HG03280 (cell line): Measurements from ENCODE around the gene PLCD1.
"Not testable (repeated sequence)": the region's sequence is repeated elsewhere in the genome, so short reads cannot be mapped to it uniquely, and the experiment has no call there.

ENCODE experiments used
- ATAC-seq: cut with Tn5 transposase; IDR thresholded peaks from one replicate; pipeline ENCODE4 v1.9.1; 2021; ENCODE audit warnings: mild to moderate bottlenecking, moderate library complexity; ENCODE audit not compliant: unreplicated experiment

Gene PLCD1

GRCh38 chr3:38029400-38030125, at the start of gene PLCD1:
Gene PLCD1, minus strand, starts transcription at chr3:38029642. Its CDS starts 103 bp downstream, at chr3:38029539.
- no peak for ATAC-seq

GRCh38 chr3:38077073-38077472, 47.6 kb upstream of the PLCD1 start:
- not testable (repeated sequence) for ATAC-seq

DNA sequence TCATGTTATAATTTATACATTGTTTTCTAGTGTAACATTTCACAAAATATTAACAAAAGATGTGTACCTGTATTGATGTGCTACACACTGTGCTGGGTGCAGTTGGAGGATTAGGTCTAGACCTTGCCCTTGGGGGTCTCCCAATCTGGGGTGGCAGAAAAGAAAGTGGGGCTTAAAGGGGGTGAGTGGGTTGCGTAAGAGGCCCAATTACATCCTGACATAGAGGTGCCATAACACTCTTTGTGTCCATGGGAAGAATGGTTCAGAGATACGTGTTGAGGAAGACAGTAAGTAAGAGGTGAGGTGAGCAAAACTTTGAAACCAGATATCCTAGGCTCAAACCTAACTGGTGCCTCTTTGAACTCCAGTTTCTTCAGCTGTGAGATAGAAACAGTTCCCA, 40.6 kb upstream of the PLCD1 start:
- ATAC-seq = no peak

GRCh38 chr3:38067508-38068233, 38.2 kb upstream of the PLCD1 start:
- ATAC-seq = no peak

DNA sequence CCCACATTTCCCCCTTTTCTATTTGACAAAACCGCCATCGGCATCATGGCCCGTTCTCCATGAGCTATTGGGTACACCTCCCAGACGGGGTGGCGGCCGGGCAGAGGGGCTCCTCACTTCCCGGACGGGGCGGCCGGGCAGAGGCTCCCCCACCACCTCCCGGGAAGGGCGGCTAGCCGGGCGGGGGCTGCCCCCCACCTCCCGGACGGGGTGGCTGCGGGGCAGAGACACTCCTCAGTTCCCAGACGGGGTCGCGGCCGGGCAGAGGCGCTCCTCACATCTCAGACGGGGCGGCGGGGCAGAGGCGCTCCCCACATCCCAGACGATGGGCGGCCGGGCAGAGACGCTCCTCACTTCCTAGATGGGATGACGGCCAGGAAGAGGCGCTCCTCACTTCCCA, 35.0 kb upstream of the PLCD1 start:
- not testable (repeated sequence) for ATAC-seq

- ATAC-seq = no peak
Observed at GRCh38 chr3:38062809-38063208, 33.4 kb upstream of the PLCD1 start.

- ATAC-seq = no peak
Observed at GRCh38 chr3:38059591-38059990, 30.1 kb upstream of the PLCD1 start.

- no peak for ATAC-seq
Observed at GRCh38 chr3:38059148-38059547, 29.7 kb upstream of the PLCD1 start.

DNA sequence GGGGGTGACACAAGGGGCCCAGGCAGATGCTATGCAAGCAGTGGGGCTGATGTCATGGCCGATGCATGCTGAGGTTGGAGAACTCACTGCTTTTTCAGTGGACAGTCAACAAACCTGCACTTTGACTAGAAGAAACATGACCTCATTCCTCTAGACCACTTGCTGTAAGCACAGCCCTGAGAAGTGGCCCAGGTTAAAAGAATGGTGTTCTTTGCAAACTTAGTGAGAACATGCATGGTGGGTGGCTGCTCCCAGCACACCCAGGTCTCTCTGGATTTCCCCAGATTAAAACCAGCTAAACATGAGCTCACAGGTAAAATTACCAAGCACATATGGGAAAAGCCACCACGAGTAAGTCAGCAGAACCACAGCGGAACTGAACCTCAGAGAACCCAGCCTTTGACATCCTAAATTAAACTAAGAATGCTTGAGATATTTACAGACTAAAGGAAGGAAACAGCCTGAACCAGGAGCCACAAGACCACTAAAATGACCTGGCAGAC, 25.1 kb upstream of the PLCD1 start:
- ATAC-seq = no peak

DNA sequence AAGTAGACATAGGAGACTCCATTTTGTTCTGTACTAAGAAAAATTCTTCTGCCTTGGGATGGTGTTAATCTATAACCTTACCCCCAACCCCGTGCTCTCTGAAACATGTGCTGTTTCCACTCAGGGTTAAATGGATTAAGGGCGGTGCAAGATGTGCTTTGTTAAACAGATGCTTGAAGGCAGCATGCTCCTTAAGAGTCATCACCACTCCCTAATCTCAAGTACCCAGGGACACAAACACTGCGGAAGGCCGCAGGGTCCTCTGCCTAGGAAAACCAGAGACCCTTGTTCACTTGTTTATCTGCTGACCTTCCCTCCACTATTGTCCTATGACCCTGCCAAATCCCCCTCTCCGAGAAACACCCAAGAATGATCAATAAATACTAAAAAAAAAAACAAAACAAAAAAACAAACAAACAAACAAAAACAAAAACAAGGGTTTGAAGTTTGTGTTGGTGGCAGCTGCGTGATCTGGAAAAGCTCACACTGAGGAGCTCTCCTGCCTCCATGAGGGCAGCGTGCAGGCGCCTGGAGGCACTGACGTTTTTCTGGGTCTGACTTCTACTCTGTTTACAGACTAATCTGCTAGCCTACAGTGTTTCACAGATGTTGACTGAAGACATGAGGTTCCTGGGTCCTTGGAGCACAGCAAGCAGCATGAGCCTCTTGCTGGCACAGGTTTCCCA, 24.5 kb upstream of the PLCD1 start:
- ATAC-seq = not testable (repeated sequence)

GRCh38 chr3:38053286-38053685, 23.8 kb upstream of the PLCD1 start:
- ATAC-seq = not testable (repeated sequence)

DNA sequence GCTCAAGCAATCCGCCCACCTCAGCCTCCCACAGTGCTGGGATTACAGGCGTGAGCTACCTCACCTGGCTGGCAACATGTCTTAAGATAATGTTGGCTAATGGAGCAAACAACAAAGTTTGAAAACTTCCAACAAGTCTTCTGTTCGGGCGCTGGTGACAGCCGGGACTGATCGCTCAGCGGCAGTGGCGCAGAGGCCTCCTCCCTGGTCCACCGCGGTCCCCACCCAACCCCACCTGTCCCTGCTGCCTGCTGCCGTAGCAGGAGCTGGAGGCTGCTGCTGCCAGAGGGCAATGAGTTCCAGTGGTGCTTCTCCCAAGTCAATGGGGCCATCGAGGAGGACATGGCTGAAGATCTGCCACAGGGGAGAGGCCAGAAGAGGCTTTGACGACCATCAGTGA, 21.7 kb upstream of the PLCD1 start:
- no peak for ATAC-seq

- no peak for ATAC-seq
Observed at GRCh38 chr3:38049358-38050126, 20.1 kb upstream of the PLCD1 start.

- ATAC-seq = no peak
Observed at GRCh38 chr3:38047896-38048295, 18.5 kb upstream of the PLCD1 start.

DNA sequence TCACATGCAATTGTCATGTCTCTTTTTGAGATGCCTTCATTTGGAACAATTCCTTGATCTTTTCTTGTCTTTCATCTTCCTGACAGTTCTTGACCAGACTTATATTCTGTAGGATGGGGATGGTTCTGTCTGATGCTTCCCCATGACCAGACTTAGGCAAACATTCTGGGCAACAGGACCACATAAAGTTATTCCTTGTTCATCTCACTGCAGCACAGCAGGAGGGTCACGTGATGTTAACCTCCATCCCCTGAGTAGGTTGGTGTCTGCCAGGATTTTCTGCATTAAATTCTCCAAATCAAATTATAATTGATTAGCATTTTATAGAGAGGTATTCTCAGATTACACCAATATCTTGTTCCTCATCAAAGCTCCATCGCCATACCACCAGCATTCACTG, 17.4 kb upstream of the PLCD1 start:
- no peak for ATAC-seq

GRCh38 chr3:38046027-38046426, 16.6 kb upstream of the PLCD1 start:
- no peak for ATAC-seq

DNA sequence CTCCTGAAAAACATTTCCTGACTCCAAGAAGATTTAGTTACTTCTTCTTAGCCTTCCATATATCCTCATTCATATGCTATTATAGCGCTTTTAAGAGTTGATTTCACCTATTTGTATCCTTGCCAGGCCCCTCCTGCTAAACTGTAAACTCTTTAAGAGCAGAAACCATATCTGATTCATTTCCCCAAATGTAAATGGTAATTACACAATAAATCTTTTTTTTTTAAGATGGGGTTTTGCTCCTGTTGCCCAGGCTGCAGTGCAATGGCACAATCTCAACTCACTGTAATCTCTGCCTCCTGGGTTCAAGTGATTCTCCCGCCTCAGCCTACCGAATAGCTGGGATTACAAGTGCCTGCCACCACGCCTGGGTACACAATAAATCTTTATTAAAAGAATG, 14.0 kb upstream of the PLCD1 start:
- ATAC-seq = no peak

DNA sequence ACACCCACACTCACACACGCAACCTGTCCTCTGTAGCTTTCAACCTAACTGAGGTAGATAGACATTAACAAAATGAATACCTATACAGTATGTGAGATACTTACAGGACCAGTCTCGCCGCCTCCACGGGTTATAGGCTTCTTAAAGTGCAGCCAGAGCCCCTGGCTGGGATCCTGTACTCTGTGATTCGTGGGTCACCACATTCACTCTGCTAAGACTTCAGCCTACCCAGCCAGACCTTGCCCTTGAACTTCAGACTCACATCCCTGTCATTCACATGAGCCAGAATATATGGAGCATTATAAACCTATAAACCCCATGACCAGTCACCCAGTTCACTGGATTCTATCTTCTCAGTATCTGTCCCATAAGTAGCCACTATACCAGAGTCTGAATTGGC, 11.0 kb upstream of the PLCD1 start:
- no peak for ATAC-seq

DNA sequence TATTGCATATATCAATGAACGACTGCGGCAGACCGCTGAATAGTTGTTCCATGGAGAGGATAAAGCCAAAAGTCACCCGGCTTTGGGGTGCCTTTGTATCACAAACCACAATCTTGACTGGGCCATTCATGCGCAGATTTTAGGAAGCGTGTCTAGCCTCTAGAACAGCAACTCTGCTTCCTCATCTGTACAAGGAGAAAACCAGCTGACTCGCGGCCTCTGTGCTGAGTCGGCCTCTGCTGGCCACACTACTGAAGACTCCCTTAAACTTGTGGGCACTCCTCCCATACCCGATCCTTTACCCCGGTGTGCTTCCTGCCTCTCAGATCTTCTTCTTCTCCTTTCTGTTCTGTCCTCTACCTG, 10.4 kb upstream of the PLCD1 start:
- ATAC-seq = peak; percentile 39

DNA sequence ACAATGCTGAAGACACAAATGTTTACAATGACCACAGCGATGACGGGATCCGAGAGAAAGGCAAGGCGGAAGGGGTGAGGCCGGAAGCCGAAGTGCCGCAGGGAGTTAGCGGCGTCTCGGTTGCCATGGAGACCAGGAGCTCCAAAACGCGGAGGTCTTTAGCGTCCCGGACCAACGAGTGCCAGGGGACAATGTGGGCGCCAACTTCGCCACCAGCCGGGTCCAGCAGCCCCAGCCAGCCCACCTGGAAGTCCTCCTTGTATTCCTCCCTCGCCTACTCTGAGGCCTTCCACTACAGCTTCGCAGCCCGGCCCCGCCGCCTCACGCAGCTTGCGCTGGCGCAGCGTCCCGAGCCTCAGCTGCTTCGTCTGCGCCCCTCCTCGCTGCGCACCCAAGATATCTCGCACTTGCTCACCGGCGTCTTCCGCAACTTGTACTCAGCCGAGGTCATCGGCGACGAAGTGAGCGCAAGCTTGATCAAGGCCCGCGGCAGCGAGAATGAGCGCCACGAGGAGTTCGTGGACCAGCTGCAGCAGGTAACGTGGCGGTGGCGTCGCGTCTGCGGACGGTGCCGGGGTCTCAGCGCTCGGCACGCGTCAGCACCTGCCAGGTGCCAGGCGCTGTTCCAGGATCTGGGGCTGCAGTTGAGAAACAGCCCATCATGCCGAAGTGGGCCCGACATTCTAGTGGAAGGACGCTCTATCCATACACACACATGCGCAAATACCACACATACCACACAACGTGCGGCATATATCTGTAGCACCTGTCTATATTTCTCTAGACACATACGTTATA, 9.9 kb upstream of the PLCD1 start, which contains the start of gene DLEC1:
Gene DLEC1 (plus strand): TSS at position 108 of the 798 bp plus-strand sequence. CDS start 18 bp downstream, at position 126.
- ATAC-seq = peak; percentile 89
